GM19397 (cell line): ENCODE measurements around the gene PSORS1C1.

Experiments
- ATAC-seq: cut with Tn5 transposase; IDR thresholded peaks from one replicate; pipeline ENCODE4 v1.9.1; 2021; ENCODE audit warnings: mild to moderate bottlenecking, moderate library complexity; ENCODE audit not compliant: unreplicated experiment

Gene PSORS1C1

DNA sequence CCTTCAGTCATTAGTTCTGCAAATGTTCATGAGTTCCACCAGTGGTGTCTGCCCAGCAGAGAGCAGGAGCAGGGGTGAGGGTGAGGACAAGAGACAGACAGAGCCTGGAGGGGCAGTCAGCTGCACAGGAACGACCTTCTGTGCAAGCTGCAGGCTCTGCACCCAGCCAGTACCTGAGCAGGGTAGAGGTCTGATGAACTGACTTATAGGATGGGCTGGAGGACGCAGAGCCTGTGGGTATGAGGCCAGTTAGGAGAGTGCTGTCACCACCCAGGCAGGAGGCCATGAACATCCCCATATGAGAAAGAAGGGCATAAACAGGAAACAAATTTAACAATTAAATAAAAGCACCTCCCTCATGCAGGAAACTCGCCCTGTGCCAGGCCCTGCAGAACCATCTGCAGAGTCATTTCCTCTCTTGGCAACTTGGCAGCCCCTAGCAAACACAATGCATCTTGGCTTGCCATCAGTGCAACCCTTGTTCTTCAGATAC, 20.2 kb upstream of the PSORS1C1 start:
- no peak for ATAC-seq

DNA sequence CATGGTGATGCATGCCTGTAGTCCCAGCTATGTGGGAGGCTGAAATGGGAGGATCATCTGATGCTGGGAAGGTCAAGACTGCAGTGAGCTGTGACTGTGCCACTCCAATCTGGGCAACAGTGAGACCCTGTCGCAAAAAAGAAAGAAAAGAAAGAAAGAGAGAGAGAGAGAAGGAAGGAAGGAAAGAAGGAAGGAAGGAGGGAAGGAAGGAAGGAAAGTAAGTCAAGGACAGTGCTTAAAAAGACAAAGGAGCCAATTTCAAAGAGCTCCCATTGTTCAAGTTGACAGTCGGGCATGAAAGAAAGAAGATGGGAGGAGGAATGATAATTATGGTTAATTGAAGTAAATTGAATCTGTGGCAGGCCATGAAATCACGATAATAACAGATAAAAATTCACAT, 18.4 kb upstream of the PSORS1C1 start:
- ATAC-seq = no peak

DNA sequence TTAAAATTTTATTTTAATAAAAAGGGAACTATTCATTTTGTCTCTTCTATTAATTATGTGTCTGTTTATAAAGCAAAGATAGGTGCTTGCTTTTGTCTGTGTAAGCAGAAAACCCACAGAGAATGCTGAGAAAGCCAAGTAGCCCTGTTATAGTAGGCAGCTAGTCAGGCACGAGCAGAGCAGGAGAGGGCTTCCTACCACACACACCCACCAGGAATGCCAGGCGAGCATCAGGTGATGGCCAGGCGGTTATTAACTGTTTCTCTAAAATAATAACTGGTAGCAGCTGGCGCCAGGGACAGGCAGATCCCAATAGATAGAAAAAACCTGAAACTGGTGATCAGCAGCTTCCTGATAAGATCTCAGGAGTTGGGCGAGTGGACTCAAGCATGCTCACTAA, 17.9 kb upstream of the PSORS1C1 start:
- no peak for ATAC-seq

DNA sequence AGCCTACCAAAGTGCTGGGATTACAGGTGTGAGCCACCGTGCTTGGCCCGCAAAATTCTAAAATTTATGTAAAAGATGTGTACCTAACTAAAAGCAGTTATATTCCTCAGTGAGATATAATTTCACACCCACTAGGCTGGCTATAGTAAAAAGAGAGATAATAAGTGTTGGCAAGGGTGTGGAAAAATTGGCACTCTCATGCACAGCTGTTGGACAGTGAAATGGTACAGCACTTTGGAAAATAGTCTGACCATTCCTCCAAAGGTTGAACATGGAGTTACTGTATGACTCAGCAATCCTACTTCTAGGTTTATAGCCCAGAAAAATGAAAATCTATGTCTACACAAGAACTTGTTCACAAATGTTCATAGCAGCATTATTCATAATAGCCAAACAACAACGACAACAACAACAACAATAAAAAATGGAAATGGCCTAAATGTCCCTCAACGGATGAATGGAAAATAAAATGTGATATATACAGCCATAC, 16.1 kb upstream of the PSORS1C1 start:
- ATAC-seq = no peak

DNA sequence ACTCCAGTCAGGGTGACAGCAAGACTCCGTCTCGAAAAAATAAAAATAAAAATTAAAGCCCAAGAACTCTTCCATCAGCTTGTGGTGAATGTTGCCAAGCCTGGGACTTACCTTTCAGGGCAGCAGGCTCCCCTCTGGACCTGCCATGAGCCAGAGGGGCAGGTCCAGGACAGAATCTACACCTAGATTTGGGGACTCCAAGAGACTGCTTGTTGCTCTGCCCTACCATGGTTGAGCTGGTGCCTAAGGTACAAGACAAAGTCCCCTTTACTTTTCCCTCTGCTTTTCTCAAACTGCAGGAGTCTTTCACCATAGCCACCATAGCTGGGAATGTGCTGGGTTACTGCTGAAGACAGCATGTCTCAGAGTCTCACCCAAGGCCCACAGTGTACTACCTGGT, 11.5 kb upstream of the PSORS1C1 start:
- ATAC-seq = no peak

DNA sequence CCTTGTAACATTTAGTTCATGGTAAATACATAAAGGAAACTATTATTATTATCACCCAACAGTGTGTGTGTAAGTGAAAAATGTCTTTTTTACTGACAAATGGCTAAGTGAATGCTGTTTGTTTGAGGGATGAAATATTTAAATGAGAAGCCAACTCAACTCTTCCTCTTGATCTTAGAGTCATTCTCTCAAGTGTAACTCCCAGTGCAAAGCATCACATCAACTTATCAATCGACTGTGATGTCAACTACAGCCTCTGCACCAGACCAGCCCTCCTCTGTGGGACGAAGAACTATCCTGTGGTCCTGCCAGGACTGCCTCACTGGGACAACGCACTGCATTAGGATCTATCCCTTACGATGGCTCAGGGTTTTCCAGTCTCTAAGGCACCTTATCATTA, 7.5 kb upstream of the PSORS1C1 start:
- no peak for ATAC-seq

DNA sequence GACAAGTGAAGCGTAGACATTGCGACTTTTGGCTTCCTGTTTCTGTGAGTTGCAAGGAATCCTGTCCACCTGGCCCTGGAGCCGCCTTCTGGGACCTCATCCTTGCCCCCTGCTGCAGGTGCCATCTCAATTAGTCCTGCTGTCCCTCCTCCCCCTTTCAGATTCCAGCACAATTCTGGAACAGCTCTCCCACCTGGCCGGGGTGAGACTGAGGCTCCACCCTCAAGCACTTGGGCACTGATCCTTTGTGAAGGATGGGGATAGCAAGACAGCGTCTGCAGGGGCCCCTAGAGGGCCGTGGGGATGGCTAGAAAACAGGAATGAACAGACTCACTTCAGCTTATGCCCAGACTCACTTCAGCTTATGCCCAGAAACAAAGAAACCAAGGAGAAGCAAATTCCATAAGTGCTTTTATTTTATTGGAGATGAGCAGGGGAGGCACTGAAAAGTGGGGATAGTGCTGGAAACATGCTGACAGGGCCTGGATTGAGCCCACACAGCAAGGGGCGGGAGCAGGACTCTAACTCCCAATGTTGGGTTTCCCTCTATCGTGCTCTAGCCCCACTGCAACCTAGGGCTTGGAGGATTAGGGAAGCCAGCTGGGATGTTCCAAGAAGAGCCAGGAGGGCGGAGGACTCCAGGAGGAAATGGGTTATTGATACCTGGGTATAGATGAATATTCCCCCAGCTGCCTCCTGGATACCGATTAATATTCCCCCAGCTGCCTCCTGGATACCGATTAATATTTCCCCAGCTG, 3.6 kb upstream of the PSORS1C1 start:
- no peak for ATAC-seq

DNA sequence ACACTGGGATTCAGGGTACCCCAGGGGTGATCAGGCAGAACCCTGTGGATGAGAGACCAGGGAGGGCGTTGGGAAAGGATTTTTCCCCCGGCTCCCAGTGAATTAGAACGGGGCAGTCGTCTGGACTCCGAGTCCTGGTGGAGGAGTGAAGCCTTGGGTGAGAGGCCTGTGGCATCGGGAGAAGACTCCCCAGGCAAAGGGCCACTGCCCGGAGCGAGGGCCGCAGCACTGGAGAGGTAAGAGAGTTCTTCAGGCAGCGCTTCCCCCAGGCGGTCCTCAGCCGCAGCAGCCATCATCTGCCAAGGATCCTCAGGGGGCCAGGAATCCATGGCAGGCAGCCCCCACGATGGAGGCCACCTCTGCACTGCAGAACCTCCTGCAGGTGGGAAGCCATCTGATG, 2.9 kb upstream of the PSORS1C1 start:
- ATAC-seq = no peak

DNA sequence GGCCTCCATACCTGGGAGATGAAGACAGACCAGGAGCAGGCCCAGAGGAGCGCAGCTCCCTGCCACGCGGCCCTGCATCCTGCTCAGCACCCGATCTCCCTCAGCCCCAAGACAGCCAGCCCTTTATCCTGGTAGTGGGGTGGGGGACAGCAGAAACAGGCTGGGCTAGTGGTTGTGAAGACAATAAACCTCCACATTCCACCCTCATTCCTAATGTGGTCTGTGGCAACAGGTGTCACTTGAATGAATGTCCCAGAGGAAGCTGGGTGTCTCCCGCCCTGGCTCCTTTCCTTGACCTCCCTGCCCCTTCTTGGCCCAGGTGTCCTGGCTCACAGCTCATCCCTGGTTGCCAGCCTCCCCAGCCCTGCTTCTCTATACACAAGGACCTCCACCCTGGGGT, 2.1 kb upstream of the PSORS1C1 start, which contains the start of gene C6orf15:
Gene C6orf15 (minus strand): TSS at position 98 of the 400 bp plus-strand sequence. CDS start 20 bp downstream, at position 78.
- no peak for ATAC-seq

DNA sequence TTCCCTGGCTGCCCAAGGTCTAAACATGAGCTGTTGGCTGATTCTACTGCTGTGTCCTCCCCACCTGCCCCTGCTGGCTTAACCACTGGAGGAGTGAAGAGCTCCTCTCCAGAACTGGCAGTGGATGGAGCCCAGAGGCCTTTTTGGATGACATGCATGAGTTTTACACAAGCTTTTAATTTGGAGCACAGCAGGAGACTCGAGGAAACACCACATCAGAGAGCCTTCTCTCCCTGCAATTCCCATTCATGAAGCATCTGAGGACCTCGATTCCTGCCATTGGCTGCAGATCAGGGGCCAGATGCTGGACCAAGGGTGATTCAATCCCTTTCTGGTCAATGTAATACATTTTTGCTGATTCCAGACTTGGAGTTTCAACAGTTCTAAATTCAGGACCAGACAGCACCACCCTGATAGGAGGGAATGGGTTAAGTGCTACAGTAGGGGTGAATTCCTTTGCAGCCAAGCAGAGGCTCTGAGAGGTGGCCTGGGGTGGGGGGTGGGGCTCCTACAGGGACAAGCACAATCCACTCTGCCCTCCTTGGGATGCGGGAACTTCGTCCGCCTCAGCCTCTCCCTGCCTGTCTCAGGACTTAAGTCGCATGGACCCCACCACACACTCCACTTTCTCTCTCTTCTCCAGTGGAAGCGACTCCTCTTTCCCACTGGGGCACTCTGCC, 599 bp upstream of the PSORS1C1 start:
- ATAC-seq = no peak

DNA sequence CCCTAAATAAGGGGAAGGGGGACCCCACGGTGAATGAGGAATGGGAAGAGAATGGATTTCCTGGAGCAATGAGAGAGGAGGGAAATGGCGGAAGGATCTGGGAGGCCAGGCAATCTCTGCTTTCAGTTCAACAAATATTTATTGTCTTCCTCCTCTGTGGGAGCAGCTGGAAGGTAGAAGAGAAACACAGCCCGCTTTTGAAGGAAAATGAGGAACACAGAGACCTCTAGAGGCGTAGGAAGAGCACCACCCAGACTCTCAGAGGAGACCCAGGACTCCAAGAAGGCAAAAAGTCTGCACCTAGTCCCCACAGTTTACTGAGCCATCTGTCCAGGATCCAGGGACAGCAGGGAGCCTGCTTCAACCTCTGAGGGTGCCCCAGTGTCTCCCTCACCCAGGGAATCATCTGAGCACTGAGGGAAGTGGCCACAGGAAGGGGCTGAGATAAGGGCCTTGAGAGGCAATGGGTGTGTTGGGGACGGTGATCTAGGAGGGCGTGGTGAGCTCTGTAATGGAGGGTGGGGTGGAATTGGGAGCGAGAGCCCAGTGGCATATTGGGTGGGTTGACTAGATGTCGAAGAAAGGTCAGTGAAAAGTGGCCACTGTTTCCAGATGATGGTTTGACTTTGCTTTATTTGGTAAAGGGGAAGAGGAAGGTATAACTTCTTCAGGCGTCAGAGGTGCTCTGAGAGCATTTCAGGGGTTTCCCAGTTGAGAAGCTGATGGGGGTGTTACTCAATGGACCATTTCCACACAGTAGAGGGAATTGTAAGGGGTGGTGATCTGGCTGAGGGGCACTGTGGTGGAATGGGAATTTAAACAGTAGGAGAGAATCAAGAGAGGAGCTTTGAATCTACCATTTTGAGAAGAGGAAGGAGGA, 610 bp downstream of the PSORS1C1 start:
- no peak for ATAC-seq

DNA sequence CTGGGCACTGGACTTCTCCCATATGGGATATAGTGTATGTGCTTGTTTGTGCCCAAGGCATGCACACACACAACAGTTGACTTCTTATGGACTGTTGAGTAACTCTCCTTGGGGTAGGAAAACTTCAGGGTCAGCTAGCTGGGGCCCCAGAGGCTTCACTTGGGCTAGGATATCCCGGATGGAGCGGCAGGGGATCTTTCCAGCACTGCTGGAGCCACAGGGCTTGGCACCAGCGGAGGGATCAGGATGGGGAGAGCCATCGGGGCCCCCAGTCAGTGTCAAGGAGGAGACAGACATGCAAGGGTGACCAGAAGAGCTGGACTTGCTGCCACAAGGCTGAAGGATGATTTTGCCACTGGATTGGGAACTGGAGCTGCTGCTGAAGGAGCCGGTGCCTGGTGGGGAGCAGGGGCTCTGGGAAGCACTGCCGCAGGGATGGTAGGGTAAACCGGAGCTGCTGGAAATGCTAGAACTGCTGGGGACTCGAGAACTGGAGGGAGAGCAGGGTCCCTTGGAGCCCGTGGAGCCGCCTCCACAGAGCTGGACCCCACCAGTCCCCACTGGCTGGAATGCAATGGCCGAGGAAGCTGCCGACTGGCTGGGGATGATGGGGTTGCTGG, 1.5 kb downstream of the PSORS1C1 start:
- ATAC-seq = no peak

DNA sequence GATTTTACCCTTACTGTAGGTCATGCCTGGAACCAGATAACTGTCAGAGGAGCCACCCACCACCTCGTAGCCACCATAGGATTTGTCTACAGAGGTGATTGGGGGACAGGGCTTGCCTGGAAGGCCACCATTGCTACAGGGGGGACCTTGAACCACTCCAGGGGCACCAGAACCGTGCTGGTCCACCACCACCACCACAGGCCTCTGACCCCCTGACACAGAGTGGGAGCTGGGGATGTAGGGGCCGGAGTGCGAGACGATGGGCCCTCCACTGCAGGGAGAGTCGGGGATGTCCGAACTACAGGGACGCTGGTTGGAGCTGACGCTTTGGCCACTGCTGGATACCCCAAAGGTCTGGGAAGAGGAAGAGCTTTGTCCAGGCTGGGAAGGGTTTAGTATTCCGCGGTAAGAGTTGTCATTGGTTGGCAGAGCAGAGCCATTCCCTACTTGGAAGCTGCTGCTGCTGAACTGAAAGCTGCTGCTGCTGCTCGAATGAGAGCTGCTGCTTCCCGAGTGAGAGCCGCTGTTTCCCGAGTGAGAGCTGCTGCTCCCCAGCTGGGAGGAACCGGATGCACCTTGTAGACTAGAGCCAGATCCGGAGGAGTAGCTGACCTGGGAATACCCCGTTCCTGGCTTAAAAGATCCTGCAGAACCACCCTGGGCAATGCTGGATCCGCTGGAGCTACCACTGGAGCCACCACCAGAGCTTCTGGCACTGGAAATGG, 2.2 kb downstream of the PSORS1C1 start:
- no peak for ATAC-seq

DNA sequence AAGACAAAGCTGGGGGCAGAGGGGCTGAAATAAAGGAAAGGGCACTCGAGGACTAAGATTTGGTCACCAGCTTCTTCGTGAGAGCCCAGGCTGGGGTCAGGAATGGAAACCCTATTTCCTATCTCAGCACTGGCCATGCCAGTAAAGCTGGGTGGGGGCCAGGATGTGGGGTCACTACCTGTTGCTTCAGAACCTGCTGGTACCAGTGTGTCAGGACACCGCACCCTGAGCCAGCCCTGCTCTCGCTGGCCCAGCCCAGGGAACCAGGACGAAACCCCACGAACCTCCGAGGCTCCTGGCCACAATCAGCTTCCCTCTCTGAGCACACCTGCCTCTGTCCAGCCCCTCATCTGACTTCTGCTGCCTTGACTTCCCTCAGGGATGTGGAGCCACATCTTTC, 3.6 kb downstream of the PSORS1C1 start:
- ATAC-seq = no peak

DNA sequence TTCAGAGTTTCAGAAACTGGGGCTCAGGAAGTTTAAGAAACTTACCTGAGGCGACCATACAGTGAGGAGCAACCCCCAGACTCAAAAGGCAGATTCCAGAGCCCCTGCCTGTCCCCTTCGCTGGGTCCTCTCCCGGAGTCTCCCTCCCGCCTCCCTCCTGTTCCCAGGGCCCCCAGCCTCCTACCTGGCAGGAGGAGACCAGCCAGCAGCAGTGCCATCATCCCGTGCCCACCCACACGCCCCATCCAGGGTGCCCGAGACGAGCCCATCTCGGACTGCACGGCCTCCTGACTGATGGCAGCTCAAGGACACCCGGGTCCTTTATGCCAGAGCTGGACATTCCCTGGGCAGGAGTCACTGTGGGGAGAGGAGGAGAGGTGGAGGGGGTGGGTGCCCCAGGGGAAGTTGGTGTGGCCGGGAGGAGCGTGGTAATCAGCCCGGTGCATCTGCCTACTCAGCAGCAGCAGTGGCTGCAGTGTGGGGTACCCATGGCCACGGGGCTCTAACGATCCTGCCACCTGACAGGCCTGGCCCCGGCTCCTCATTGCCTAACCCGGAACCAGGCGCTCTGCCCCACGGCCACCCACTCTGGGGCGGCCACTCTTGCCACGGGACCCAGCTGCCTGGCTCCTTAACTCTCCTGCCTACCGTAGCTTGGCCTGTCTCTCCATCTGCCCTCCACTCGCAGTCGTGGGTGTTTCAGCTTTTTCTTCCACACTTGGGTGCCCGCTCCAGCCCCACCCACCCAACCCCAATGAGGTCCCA, 5.7 kb downstream of the PSORS1C1 start, which contains the start of gene CDSN:
Gene CDSN (minus strand): TSS at position 296 of the 765 bp plus-strand sequence. CDS start 27 bp downstream, at position 269.
- no peak for ATAC-seq

DNA sequence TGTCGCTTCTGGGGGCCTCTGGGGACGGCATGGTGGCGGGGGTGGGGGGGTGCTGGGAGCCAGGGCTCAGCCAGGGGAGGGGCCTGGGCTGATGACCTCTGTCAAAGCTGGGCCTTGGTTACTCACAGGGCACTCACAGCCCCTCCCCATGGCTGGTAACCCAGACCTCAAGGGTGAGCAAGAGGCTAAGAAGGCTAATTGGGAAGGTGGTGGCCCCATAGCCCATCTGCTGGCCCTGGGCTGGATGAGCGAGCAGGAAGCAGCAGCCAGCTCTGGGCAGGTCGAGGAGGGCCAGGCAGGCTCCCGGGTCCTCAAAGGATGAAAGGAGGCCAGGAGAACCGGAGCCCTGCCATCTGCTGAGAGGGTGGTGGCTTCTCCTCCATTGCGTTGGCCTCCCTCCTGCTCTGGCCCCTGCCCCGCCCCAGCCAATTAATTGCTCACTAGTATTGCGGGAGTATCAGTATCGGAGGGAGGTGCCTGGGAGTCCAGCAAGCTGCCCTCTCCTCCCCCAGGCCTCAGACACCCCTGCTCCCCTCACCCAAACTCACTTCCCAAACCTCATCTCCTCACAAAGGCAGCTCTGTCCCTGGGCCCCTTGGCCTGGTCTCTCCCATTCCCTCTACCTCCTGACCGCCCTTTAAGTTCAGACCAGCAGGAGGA, 6.7 kb downstream of the PSORS1C1 start:
- ATAC-seq = no peak

DNA sequence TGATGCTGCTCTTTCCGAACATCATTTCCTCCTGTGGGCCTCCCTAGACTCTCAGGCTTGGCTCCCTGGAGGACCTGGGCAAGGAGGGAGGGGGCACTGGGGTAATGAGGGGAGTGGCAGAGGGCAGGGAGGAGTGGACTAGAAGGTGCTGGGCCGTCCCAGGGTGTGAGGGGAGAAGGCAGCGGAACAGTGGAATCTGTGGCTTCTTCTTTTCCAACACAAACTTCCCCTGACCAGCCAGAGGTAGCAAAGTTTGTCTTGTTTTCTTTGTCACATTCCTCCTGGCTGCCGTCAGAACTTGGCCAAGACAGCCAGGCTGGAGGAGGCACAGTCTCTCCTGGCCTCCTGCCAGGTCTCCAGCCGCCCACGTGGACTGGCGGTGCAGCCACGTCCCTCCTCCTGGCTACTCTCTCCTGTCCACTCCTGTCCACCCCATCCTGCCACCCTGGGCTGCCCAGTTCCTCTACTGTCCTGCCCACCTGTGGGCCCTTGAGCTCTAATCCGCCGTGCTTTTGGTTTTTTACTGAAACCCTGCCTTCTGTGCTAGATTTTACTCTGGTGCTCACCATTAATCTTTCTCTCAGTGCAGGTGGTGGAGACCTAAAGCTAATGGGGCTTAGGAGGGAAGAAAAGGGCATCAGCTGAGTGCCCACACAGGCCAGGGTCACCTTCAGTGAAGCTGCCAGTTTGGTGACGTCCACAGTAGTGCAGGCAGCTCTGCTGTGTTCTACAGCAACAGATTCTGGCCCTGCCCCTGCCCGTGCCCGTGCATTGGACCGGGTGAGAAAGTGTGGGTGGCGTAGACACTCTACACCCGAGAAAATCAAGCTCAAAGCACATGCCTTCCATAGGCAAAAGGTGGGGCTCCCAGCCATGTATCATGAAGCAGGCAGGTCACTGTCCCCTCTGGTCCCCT, 8.4 kb downstream of the PSORS1C1 start:
- ATAC-seq = no peak

DNA sequence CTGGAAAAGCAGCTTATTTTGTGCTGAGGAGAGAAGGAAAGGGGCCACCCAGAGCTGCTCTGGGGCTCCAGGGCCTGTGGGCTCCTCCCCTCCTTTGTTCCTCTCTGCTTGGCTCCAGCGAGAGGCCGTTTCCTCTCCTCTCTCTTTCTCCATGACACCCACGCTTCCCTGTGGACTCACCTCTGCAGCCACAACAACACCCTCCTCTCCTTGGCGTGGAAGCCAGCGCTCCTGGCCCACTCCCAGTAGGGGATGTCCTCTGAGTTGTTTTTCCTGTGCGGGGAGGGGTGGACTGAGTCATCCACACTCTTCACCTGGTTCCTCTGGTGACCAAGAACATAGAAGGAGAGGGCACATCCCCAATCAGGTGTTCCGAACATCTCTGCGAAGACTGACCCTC, 10.6 kb downstream of the PSORS1C1 start:
- ATAC-seq = no peak
